ENCODE data around the gene CACNG7. TPM values are rescaled to one million over a fixed set of nuclear protein-coding genes. Genes with fewer than 3 reads are reported as not detected.

The CACNG7 gene
- total and polyA plus RNA-seq, 4 donors = not detected

DNA sequence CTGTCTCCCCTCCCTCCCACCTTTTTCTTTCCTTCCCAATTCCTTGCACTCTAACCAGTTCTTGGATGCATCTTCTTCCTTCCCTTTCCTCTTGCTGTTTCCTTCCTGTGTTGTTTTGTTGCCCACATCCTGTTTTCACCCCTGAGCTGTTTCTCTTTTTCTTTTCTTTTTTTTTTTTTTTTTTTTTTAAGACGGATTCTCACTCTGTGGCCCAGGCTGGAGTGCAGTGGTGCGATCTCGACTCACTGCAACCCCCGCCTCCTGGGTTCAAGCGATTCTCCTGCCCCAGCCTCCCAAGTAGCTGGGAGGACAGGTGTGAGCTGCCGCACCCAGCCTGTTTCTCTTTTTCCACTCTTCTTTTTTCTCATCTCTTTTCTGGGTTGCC is 34.5 kb upstream of the CACNG7 start:
- Histone ChIP-seq H3K9ac (ENCODE audit: low read depth in 1 of 2, low read length in 2 of 2) (no peak overlapping the region), H3K36me3 (ENCODE audit: control insufficient read depth in 4 of 4, insufficient read depth in 3 of 4, low read depth in 1 of 4, low read length in 3 of 4) (peaks cover 3 to 15% (median 9%) of the 10 kb centered on the region in 4 donors), H3K27me3 (ENCODE audit: control insufficient read depth in 4 of 4, insufficient read depth in 4 of 4, low read length in 3 of 4) (no peaks in the 10 kb centered on the region), H3K9me3 (ENCODE audit: control insufficient read depth in 4 of 4, low read length in 3 of 4) (no peaks in the 10 kb centered on the region), H3K27ac (ENCODE audit: low read depth in 1 of 2, low read length in 2 of 2) (no peak overlapping the region), H3K4me1 (ENCODE audit: control insufficient read depth in 4 of 4, insufficient read depth in 4 of 4, low read length in 3 of 4) (peaks cover 0 to 10% (median 6%) of the 10 kb centered on the region in 4 donors), H3K4me3 (ENCODE audit: low read depth in 1 of 3, low read length in 3 of 3) (no peak overlapping the region)
- no peak for DNase-seq (ENCODE audit: low spot score)
- WGBS = 76% methylated on average over 6 of the region's 6 CpGs
- TF ChIP-seq YY1 (IDR thresholded peaks at IDR 0.05) (no peak), MAX (IDR thresholded peaks at IDR 0.05) (no peak), SP1 (IDR thresholded peaks at IDR 0.05) (no peak), HNF4A (conservative IDR thresholded peaks at IDR 0.05) (no peak), FOXA1 (IDR thresholded peaks at IDR 0.05) (no peak), GABPA (IDR thresholded peaks at IDR 0.05 in 1 of 2, conservative IDR thresholded peaks at IDR 0.05 in 1 of 2) (no peak), HNF4G (IDR thresholded peaks at IDR 0.05) (no peak), JUND (IDR thresholded peaks at IDR 0.05) (no peak), RAD21 (IDR thresholded peaks at IDR 0.05) (no peak), EGR1 (IDR thresholded peaks at IDR 0.05; ENCODE audit: low read depth in 2 of 2) (no peak), RXRA (IDR thresholded peaks at IDR 0.05) (no peak), NR2F2 (IDR thresholded peaks at IDR 0.05) (no peak), CTCF (IDR thresholded peaks at IDR 0.05; ENCODE audit: low read depth, low read length, missing input control) (no peak), TAF1 (conservative IDR thresholded peaks at IDR 0.05) (no peak), FOXA2 (IDR thresholded peaks at IDR 0.05) (no peak), ZBTB33 (IDR thresholded peaks at IDR 0.05) (no peak)
- TF ChIP-seq, protein P1, sequence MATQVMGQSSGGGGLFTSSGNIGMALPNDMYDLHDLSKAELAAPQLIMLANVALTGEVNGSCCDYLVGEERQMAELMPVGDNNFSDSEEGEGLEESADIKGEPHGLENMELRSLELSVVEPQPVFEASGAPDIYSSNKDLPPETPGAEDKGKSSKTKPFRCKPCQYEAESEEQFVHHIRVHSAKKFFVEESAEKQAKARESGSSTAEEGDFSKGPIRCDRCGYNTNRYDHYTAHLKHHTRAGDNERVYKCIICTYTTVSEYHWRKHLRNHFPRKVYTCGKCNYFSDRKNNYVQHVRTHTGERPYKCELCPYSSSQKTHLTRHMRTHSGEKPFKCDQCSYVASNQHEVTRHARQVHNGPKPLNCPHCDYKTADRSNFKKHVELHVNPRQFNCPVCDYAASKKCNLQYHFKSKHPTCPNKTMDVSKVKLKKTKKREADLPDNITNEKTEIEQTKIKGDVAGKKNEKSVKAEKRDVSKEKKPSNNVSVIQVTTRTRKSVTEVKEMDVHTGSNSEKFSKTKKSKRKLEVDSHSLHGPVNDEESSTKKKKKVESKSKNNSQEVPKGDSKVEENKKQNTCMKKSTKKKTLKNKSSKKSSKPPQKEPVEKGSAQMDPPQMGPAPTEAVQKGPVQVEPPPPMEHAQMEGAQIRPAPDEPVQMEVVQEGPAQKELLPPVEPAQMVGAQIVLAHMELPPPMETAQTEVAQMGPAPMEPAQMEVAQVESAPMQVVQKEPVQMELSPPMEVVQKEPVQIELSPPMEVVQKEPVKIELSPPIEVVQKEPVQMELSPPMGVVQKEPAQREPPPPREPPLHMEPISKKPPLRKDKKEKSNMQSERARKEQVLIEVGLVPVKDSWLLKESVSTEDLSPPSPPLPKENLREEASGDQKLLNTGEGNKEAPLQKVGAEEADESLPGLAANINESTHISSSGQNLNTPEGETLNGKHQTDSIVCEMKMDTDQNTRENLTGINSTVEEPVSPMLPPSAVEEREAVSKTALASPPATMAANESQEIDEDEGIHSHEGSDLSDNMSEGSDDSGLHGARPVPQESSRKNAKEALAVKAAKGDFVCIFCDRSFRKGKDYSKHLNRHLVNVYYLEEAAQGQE (IDR thresholded peaks at IDR 0.05) = no peak
- TF ChIP-seq, protein P2, sequence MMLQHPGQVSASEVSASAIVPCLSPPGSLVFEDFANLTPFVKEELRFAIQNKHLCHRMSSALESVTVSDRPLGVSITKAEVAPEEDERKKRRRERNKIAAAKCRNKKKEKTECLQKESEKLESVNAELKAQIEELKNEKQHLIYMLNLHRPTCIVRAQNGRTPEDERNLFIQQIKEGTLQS (IDR thresholded peaks at IDR 0.05) = no peak
